Glomerular endothelial cell (primary cell): Measurements from ENCODE around the gene PGRMC1. TPM values are rescaled to one million over a fixed set of nuclear protein-coding genes. Genes with fewer than 3 reads are reported as not detected.
"Not testable (repeated sequence)": the region's sequence is repeated elsewhere in the genome, so short reads cannot be mapped to it uniquely, and the experiment has no call there.

Experiments used
- DNase-seq: peaks from one replicate; pipeline ENCODE4 v3.0.0-alpha.2; 2011; ENCODE audit warnings: low read depth, low spot score; ENCODE audit errors: extremely low read depth
- total RNA-seq: library from RNA; depleted of rRNA; stranded (reverse); fragments of >200 nt; gene quantifications from 2 replicates; pipeline ENCODE4 v1.2.3, GENCODE V29; 2015

The PGRMC1 gene
- total RNA-seq, 1 donor from 2014 or later, result 57.1 TPM

DNA sequence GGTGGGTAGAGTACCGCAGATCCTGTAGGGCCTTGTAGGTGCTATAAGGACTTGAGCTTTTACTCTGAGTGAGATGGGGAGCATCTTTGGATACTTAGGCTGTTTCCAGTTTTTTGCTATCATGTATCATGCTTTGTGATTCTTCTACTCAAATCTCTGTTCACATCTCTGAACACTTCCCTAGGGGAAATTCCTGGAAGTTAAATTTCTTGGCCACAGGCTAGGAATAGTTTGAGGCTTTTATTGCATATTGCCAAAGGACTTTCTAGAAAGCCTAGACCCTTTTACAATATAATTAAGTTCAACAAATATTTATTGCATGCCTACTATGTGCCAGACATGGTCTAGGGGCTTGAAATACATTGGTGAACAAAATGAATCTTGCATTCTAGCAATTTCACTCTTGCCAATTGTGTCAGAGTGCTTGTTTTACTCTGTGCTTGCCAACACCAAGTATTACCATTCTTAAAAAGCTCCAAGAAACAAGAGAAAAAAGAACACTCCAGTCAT is 4.1 kb upstream of the PGRMC1 start:
- no peak for DNase-seq

DNA sequence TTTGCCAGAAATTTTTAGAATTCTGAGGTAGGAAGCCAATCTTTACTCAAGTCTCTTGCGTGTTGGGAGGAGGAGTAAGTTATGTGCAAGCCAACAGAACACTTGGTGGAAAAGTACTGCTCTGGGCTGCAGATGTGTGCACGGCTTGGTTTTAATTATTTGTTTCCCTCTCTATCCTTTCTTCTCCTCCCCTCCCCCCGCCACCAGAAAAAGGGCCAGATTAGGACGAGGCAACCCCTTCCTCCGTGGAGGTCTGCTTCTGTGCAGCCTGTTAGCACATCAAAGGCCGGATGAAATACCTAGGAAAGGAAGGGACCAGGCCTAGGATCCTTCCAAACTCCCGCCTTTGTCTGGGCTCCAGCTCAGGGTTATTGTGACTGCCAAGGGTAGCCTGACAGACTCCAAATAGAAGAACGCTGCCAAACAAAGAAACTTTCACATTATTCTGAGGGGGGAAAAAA is 1.0 kb upstream of the PGRMC1 start:
- DNase-seq, result no peak

DNA sequence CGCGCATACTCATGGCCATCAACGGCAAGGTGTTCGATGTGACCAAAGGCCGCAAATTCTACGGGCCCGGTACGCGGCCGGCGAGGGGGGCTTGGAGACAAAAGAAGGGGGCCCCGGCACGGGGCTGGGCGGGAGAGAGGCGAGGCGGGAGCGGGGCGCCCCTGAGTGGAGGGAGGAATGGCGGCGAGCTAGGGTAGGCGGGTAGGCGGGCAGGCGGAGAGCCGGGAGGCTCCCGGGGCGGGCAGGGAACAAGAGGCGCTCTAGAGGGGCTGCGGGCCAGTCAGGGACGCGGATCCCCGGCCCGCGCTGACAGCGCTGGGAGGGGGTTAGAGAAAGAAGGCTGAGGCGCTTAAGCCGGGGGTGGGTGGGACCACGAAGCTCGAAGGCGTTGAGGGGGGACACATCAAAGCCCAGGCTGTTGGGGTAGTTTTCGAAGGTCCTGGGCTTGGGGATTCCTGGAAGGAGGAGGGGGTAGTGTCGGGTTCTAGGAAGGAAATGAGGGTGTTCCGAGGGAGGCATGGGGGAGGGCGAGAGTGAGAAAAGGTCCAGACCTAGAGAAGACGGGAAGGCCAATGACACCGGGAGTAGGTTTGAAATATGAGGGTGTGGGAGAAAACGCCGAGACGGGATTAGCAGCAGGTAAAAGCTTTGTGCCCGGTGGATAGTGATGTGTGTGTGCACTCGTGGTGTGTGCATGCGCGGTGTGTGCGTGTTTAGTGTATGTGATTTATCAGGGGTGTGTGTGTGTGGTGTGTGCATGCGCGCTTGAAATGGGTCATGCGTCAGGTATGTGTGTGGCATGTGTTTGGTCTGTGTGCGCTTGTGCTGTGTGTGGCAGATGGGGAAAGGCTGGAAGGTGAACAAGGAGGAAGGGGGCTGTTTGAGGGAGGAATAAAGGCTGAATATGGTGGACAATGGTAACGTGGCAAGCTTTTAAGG is 807 bp downstream of the PGRMC1 start:
- DNase-seq, result no peak

DNA sequence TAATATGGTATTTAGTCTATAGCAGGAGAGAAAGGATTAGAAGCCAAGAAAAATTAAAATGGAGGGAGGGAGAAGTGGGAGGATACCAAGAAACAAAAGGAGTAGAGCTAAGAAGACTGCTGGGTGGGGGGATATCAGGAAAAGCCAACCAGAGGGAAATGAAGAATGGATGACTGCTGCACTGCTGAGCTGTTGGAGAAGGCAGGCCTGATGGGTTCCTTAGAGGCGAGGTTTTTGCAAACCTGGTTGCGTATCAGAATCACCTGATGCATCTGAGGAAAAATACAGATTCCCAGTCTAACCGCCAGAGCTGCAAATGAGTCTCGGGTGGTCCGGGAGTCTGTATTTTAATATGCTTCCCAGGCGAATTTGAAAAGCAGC is 1.5 kb downstream of the PGRMC1 start:
- DNase-seq, result no peak

- no peak for DNase-seq
These were observed 2.5 kb downstream of the PGRMC1 start for GRCh38 chrX:119238557-119238956.

DNA sequence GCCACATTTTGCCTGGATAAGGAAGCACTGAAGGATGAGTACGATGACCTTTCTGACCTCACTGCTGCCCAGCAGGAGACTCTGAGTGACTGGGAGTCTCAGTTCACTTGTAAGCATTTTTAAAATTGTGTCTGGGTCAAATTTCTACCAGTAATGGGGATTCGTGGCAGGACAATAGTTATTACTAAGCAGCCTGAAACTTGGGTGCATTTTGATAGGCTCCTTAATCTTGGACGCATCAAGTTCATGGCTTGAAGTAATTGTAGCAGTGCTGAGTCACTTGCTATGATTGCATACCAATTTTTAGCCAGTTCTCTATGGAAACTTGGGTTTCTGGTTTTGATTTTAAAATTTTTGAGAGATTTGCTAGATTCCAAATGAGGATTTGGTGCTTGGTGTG is 4.3 kb downstream of the PGRMC1 start:
- no peak for DNase-seq

DNA sequence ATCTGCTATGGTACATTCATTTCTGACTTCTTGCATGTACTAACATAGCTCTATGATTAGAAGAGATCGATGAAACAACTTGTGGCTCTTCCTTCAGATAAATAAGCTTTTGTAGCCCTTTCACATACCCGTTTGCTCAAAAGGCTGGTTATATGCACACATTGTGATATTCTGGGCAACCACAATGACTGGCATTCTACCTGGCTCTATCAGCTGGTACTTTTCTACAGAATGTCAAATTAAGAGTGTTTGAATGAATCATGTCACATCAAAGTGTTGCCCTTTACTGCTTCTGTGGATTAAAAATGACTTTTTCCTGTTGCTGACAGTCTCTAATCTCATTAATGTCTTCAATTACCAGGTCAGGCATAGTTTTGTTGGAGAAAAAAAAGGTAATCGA is 11.6 kb downstream of the PGRMC1 start:
- DNase-seq, result no peak

GRCh38 chrX:119249891-119250290 is 13.8 kb downstream of the PGRMC1 start:
- no peak for DNase-seq

DNA sequence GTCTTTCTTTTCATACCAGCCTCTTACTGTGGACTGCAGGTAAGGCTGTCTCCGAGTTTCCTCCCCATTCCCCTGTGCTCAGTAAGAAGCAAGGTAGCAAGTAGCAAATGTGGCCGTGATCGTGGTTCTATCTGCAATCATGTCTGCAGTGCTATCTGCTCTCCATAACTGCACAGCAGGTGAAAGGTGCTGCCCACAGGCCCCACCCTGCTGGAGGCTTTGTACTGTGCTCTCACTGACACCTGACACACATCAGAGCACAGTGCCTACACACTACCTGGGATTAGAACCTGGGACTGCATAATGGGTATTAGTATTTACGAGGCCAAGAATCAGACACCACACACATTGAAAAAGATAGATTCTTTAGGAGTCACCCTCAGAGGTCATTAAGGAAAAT is 15.3 kb downstream of the PGRMC1 start:
- DNase-seq, result no peak

DNA sequence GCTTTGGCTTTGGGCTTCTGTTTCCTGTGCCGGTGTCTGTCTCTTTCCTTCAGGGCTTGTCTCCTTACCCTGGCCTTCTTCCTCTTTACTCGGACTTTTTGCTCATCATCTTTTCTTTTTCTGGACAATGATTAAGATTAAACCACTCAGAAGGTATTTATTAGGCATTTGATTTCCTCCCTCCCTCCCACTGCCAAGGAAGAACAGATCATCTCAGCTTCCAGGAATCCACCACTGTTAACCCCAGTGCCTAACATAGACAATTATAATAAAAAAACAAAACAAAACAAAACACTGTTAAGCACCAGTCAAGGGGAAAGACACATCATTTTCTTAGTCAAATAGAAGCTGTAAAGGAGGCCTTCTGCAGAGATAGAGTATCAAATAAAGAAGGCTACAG is 16.6 kb downstream of the PGRMC1 start:
- DNase-seq, result no peak

DNA sequence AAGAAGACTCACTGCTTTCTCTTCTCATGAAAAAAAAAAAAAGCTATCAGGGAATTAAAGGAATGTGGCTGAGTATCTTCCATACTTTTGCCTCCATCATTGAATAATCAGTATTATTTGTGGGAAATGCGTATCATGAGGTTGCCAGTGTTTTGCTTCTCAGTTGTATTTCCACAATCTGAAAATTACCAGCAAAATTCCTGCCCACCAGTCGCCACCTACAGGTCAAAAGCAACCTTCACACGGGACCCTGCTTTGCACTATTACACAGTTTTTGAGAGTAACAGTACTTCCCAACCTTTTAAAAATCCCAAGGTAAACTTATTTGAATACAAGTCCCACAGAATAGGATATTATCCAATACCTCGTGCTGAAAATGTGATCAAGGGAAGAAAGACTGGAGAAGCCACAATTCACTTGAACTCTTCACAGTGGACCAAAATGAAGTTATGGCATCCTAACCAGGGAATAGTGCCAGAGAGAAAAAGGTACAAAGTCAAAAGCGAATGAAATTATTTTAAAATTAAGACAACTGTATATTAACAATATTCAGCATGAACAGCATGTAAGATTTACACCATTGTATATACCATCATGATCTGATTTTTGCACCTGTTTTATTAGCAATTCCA is 30.4 kb downstream of the PGRMC1 start:
- DNase-seq, result no peak

- DNase-seq, result not testable (repeated sequence)
These were observed 31.0 kb downstream of the PGRMC1 start for GRCh38 chrX:119267115-119267514.

GRCh38 chrX:119272882-119273419 is 36.9 kb downstream of the PGRMC1 start:
- DNase-seq, result no peak

DNA sequence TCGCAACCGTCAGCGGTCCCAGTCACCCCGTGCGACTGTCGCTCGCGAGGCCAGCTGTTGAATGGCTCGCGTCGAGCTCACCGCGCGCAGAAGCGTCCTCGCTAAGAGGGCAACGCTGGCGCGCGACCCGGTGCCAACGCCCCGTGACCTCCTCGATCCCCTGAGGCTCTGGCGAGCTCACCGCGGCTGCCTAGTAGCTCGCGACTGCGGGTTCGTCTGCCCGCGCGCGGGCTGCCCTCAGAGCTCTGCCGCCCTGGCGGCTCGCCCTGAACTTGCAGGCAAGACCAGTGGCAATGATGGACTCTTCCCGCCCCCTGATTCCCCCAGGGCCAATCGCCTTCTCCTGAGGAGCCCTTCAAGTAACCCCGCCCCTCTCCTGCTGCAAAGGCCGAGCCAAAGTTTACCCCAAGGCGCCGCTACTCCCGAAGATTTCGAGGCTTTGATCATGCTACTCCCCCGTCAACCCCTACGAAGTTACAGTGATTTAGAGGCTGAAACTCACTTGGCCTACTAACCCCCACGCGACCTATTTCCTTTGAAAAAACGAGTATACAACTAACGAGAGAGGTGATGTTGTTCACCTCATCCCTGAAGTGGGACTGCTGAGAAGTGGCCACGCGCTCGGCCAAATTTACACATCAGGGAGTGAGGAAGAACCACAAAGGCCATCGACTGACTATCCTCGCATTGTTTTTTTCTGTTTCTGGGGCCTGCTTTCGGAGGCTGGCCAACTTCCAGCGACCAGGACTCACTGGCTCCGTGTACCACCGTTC is 37.5 kb downstream of the PGRMC1 start:
- no peak for DNase-seq

GRCh38 chrX:119282347-119282746 is 46.3 kb downstream of the PGRMC1 start:
- not testable (repeated sequence) for DNase-seq

- DNase-seq, result no peak
These were observed 52.9 kb downstream of the PGRMC1 start for GRCh38 chrX:119288890-119289393.

DNA sequence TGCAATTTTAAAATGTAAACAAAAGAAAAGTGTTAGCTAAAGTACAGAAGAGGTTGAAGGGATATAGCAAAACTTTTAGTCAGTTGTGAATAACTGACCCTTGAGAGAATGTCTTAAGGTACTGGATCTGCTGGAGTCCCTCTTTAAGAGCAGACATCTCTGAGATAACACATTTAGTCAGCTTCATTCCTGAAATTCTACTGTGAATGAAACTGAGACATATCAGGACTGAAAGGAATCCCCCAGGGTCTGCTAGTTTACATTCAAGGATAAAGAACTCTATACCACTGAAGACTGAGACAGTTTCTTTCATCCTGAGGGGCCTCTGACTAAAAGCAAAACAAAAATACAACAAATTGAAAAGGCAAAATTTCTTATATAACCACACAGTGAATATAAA is 54.4 kb downstream of the PGRMC1 start:
- DNase-seq, result no peak

DNA sequence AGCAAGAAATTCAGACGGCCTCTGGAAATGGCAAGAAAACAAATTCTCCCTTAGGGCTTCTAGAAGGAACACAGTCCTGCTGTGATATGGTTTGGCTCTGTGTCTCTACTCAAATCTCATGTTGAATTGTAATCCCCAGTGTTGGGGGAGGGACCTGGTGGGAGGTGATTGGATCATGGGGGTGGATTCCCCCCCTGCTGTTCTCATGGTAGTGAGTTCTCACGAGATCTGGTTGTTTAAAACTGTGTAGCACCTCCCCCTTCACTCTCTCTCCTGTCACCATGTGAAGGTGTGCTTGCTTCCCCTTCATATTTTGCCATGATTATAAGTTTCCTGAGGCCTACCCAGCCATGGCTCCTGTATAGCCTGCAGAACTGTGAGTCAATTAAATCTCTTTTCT is 55.2 kb downstream of the PGRMC1 start:
- not testable (repeated sequence) for DNase-seq

- no peak for DNase-seq
These were observed 56.4 kb downstream of the PGRMC1 start for GRCh38 chrX:119292445-119292844.
